IPS-20b (cell line): ENCODE data around the gene RRP1B.

Source experiments
- H3K27ac ChIP-seq: one replicate; pipeline ENCODE4 v1.5.1; 2013; ENCODE audit warnings: low read length
- H3K27me3 ChIP-seq: 2 replicates; pipeline ENCODE4 v1.6.1; 2013; ENCODE audit warnings: mild to moderate bottlenecking, low read length, inconsistent platforms; ENCODE audit not compliant: insufficient read depth
- H3K36me3 ChIP-seq: 2 replicates; pipeline ENCODE4 v1.6.1; 2013; ENCODE audit warnings: low read depth, mild to moderate bottlenecking, inconsistent platforms, low read length, moderate library complexity; ENCODE audit not compliant: insufficient read depth
- H3K4me1 ChIP-seq: 2 replicates; pipeline ENCODE4 v1.6.1; 2013; ENCODE audit warnings: mild to moderate bottlenecking, control low read depth, inconsistent platforms, low read length, moderate library complexity; ENCODE audit not compliant: insufficient read depth
- H3K4me3 ChIP-seq: 2 replicates; pipeline ENCODE4 v1.5.1; 2013; ENCODE audit warnings: mild to moderate bottlenecking, low read length, inconsistent platforms
- H3K9ac ChIP-seq: 2 replicates; pipeline ENCODE4 v1.6.1; 2013; ENCODE audit warnings: low read depth, mild to moderate bottlenecking, inconsistent platforms, low read length, moderate library complexity
- H3K9me3 ChIP-seq: 2 replicates; pipeline ENCODE4 v1.6.1; 2013; ENCODE audit warnings: mild to moderate bottlenecking, low read depth, low read length, inconsistent platforms; ENCODE audit not compliant: insufficient read depth

Gene RRP1B

DNA sequence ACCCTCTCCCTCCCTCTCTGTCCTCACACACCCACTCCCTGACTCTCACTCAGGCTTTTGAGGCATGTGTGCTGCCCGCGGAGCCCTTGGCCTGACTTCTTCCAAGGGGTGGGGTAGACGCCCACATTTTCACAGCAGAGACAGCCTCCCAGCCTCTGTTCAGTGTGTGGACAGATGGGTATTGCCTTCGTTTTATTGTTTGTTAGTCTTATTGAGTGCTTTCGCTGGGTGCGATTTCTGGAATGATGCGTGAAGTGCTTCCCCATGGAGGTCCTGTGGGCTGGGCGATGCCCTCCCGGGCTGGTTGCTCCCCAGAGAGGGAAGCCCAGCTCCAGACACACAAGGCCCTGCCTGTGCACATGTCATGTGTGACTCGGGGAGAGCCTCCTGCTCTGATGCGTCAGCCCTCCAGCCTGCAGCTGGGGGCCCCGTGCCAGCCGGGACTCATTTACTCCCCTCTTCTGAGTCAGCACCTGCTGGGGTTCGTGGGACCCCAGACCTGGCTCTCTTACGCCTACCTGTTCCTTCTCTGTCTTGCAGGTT lies 74.2 kb downstream of the RRP1B start:
- no peak overlapping the region for H3K9ac ChIP-seq
- no peaks in the 10 kb centered on the region for H3K27me3 ChIP-seq
- no peaks in the 10 kb centered on the region for H3K4me1 ChIP-seq
- H3K36me3 ChIP-seq = 0 out of 2 replicates have a peak, but pooled peaks cover 6% of the 10 kb centered on the region
- no peak overlapping the region for H3K27ac ChIP-seq
- H3K9me3 ChIP-seq = no peaks in the 10 kb centered on the region
- no peak overlapping the region for H3K4me3 ChIP-seq

GRCh38 chr21:43734131-43734927 lies 75.0 kb downstream of the RRP1B start:
- Histone ChIP-seq H3K9ac (no peak overlapping the region; the same call in 1 of the 2 replicates), H3K36me3 (0 out of 2 replicates have a peak, but pooled peaks cover 6% of the 10 kb centered on the region), H3K27me3 (no peaks in the 10 kb centered on the region), H3K4me1 (no peaks in the 10 kb centered on the region), H3K9me3 (no peaks in the 10 kb centered on the region), H3K4me3 (no peak overlapping the region), H3K27ac (no peak overlapping the region)

GRCh38 chr21:43734928-43735229 lies 75.5 kb downstream of the RRP1B start:
- Histone ChIP-seq H3K27me3 (no peaks in the 10 kb centered on the region), H3K4me1 (no peaks in the 10 kb centered on the region), H3K9me3 (no peaks in the 10 kb centered on the region), H3K4me3 (no peak overlapping the region), H3K27ac (no peak overlapping the region), H3K9ac (no peak overlapping the region; the same call in 1 of the 2 replicates), H3K36me3 (0 out of 2 replicates have a peak, but pooled peaks cover 6% of the 10 kb centered on the region)

DNA sequence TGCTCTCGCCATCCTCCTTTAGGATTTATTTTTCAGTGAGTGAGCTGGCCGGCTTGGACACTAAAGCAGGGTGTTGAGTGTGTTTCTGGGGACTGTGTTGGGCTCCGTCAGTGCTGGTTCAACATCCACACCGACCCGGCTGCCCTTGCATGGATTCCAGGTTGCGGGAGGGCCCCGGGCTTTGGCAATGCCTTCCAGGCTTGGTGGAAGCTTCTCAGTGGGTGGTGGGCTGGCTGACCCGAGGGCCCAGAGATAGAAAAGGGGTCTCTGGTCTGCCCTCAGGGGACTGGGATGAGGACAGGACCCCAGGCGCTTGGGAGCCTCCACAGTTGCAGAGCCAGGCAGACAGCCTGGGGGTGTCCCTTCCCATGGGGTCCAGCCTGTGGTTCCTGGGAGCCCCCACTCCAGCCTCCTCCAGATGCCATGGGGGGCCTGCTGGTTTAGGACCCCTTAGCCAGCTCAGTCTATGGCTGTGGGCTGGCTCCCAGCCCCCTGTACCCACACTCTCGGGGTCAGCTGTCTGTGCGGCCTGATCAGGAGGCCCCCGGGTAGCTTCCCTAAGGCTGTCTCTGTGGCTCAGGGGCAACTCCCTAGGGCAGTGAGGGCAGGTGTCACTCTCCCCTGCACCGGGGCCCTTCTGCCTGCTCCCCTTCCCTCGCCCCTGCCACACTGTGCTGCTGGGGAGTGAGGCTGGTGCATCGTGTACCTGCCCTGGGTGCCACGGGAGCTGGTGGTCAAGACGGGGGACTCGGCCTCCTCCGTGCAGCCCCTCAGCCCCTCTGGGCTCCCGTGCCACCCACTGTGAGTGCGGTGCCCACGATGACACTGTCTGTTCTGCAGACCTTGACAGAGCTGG lies 76.1 kb downstream of the RRP1B start:
- no peaks in the 10 kb centered on the region for H3K9me3 ChIP-seq
- H3K27me3 ChIP-seq = no peaks in the 10 kb centered on the region
- no peaks in the 10 kb centered on the region for H3K4me1 ChIP-seq
- H3K4me3 ChIP-seq = no peak overlapping the region
- H3K9ac ChIP-seq = no peak overlapping the region
- 0 out of 2 replicates have a peak, but pooled peaks cover 6% of the 10 kb centered on the region for H3K36me3 ChIP-seq
- no peak overlapping the region for H3K27ac ChIP-seq

- Histone ChIP-seq H3K27me3 (no peaks in the 10 kb centered on the region), H3K9ac (no peak overlapping the region), H3K36me3 (0 out of 2 replicates have a peak, but pooled peaks cover 6% of the 10 kb centered on the region), H3K4me3 (no peak overlapping the region), H3K4me1 (no peaks in the 10 kb centered on the region), H3K9me3 (no peaks in the 10 kb centered on the region), H3K27ac (no peak overlapping the region)
These were observed 77.0 kb downstream of the RRP1B start for GRCh38 chr21:43736224-43736883.

GRCh38 chr21:43737158-43737950 lies 78.0 kb downstream of the RRP1B start:
- H3K27ac ChIP-seq = no peak overlapping the region
- no peak overlapping the region for H3K4me3 ChIP-seq
- H3K4me1 ChIP-seq = no peaks in the 10 kb centered on the region
- H3K9me3 ChIP-seq = no peaks in the 10 kb centered on the region
- no peak overlapping the region for H3K9ac ChIP-seq
- H3K27me3 ChIP-seq = no peaks in the 10 kb centered on the region
- H3K36me3 ChIP-seq = 0 out of 2 replicates have a peak, but pooled peaks cover 6% of the 10 kb centered on the region

DNA sequence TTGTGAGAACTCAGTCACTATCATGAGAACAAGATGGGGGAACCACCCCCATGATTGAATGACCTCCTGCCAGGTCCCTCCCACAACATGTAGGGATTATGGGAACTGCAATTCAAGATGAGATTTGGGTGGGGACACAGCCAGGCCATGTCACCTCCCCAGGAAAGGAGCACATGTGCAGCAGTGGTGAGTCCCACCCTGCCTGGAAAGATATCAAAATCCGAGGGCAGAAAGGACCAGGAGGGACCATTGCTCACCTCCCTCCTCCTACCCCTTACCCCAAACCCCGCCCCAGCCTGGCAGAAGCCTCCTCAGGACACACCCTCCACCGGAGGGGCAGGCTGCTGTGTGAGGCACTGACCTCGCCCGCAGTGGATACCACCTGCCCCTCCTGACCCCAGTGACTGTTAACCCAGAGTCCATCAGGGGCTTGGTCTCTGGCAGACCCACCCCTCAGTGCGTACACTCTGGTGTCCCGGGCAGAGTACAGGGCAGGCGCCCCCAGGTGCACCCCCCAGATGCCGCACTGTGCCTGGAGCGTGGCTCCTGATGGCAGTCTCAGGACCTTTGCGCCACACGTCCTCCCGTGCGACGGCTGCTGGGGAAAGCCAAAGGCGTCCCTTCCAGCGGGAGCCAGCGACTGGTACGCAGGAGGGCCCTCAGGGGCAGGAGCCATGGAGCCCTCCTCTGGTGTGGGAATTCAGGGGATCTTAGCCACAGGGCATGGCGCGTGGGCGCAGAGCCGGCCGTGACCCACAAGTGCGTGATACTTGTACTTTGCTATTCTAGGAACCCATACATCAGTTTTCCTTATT lies 80.5 kb downstream of the RRP1B start:
- Histone ChIP-seq H3K36me3 (peaks cover 13% of the 10 kb centered on the region), H3K27ac (no peak overlapping the region), H3K4me1 (no peaks in the 10 kb centered on the region)

DNA sequence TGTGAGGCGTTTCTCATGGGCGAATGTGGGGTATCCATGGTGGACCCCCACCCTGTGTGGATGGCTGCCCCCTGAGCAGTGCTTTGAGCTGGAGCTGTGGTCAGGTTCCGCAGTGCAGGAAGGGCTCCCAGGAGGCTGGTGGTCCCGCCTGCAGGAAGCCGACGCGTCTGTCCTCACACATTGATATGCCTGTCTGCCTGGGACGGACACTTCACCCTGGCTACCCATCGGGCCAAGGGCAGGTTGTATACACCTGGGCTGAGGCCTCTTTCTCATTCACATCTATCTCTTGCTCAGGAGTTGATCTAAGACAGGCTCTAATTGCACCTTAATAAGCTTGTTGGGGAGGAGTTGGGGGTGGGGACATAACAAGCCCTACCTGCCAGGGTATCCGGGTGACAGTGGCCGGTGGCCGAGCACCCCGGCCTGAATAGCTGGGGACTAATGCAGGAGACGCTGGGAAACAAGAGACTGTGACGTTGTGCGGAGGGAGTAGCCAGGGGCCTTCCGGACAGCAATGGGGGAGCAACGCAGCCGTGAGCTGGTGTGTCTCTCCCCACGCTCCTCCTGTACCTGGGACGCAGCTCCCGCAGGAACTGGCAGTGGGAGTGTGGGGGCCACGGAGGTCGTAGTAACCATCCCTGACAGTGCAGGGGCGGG lies 81.3 kb downstream of the RRP1B start:
- Histone ChIP-seq H3K27me3 (no peaks in the 10 kb centered on the region), H3K9ac (no peak overlapping the region), H3K27ac (no peak overlapping the region), H3K4me1 (no peaks in the 10 kb centered on the region), H3K4me3 (no peak overlapping the region), H3K36me3 (peaks cover 17% of the 10 kb centered on the region), H3K9me3 (no peaks in the 10 kb centered on the region)

More for the DNA sequence above, 80.5 kb downstream of the RRP1B start:
- no peak overlapping the region for H3K9ac ChIP-seq
- H3K9me3 ChIP-seq = no peaks in the 10 kb centered on the region
- no peaks in the 10 kb centered on the region for H3K27me3 ChIP-seq
- H3K4me3 ChIP-seq = no peak overlapping the region

- Histone ChIP-seq H3K9ac (no peak overlapping the region), H3K9me3 (no peaks in the 10 kb centered on the region), H3K27ac (no peak overlapping the region), H3K36me3 (peaks cover 27% of the 10 kb centered on the region), H3K4me1 (no peaks in the 10 kb centered on the region), H3K27me3 (no peaks in the 10 kb centered on the region), H3K4me3 (no peak overlapping the region)
These were observed 82.2 kb downstream of the RRP1B start for GRCh38 chr21:43741423-43742096.

DNA sequence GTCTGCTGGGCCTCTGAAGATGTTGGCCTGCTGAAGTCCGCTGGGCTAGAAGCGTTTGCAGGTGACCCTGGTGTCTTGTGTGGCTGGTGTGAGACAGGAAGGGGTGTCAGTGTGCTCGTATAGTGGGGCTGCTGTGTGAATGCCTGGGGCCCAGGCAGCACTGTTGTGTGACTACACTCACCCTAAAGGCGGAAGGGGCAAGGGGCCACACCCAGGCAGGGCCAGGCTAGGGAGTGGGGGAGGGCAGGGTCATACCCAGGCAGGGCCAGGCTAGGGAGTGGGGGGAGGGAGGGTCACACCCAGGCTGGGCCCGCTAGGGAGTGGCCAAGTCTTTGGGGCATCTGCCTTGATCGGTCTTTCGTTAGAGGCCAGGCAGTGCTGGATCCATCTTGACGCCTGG lies 84.6 kb downstream of the RRP1B start:
- Histone ChIP-seq H3K36me3 (peaks cover 33% of the 10 kb centered on the region), H3K9ac (no peak overlapping the region), H3K27ac (no peak overlapping the region), H3K27me3 (no peaks in the 10 kb centered on the region), H3K4me1 (no peaks in the 10 kb centered on the region), H3K4me3 (no peak overlapping the region), H3K9me3 (no peaks in the 10 kb centered on the region)
